NB4 (cell line): ENCODE results near the gene IL34.

Experiments used
- DNase-seq: peaks from one replicate; pipeline ENCODE4 v3.0.0; 2010; ENCODE audit warnings: low read depth
- H3K4me3 ChIP-seq: one replicate; pipeline ENCODE4 v1.5.1; 2011; ENCODE audit warnings: mild to moderate bottlenecking, low read depth, low read length, moderate library complexity
- CTCF ChIP-seq: IDR thresholded peaks from one replicate; pipeline ENCODE4 v1.5.1; 2012; ENCODE audit warnings: low read depth, low read length
- MAX ChIP-seq: IDR thresholded peaks from 2 replicates; pipeline ENCODE4 v1.6.1; 2011; ENCODE audit warnings: low read depth, low read length
- MYC ChIP-seq: IDR thresholded peaks from 2 replicates; pipeline ENCODE4 v1.6.1; 2011; ENCODE audit warnings: low read depth, low read length
- POLR2A ChIP-seq: IDR thresholded peaks from 2 replicates; pipeline ENCODE4 v1.6.1; 2011; ENCODE audit warnings: mild to moderate bottlenecking; ENCODE audit not compliant: insufficient read length; ENCODE audit errors: extremely low read depth

The IL34 gene

GRCh38 chr16:70653809-70654771, 7.7 kb downstream of the IL34 start:
- peak; percentile 86 for DNase-seq
- TF ChIP-seq POLR2A (no peak), MAX (peak; percentile 90), MYC (peak; percentile 90), CTCF (peak; percentile 92)
- H3K4me3 ChIP-seq: no peak overlapping the region

- no peak for TF ChIP-seq MYC
- TF ChIP-seq CTCF: no peak
- TF ChIP-seq MAX: no peak
- no peak for TF ChIP-seq POLR2A
- no peak for DNase-seq
- H3K4me3 ChIP-seq: no peak overlapping the region
Observed at GRCh38 chr16:70656065-70656711, 9.8 kb downstream of the IL34 start.

GRCh38 chr16:70656712-70657263, 10.4 kb downstream of the IL34 start:
- DNase-seq: no peak
- TF ChIP-seq MAX (no peak), MYC (no peak), POLR2A (no peak), CTCF (no peak)
- H3K4me3 ChIP-seq: no peak overlapping the region

- no peak for TF ChIP-seq CTCF
- TF ChIP-seq MYC: no peak
- no peak for TF ChIP-seq POLR2A
- TF ChIP-seq MAX: no peak
- DNase-seq: no peak
- H3K4me3 ChIP-seq: no peak overlapping the region
Observed at GRCh38 chr16:70657956-70658355, 11.6 kb downstream of the IL34 start.

- TF ChIP-seq MAX: no peak
- TF ChIP-seq MYC: no peak
- TF ChIP-seq CTCF: no peak
- no peak for TF ChIP-seq POLR2A
Observed at GRCh38 chr16:70658921-70659320, 12.6 kb downstream of the IL34 start.

More at GRCh38 chr16:70658921-70659320, 12.6 kb downstream of the IL34 start:
- no peak overlapping the region for H3K4me3 ChIP-seq
- no peak for DNase-seq
